HG03060 (cell line): ENCODE data around the gene PTPRG.
"Not testable (repeated sequence)": the region's sequence is repeated elsewhere in the genome, so short reads cannot be mapped to it uniquely, and the experiment has no call there.

Experiments
- ATAC-seq: cut with Tn5 transposase; IDR thresholded peaks from one replicate; pipeline ENCODE4 v1.9.1; 2021; ENCODE audit warnings: low read depth, moderate number of reproducible peaks; ENCODE audit not compliant: unreplicated experiment

PTPRG gene

DNA sequence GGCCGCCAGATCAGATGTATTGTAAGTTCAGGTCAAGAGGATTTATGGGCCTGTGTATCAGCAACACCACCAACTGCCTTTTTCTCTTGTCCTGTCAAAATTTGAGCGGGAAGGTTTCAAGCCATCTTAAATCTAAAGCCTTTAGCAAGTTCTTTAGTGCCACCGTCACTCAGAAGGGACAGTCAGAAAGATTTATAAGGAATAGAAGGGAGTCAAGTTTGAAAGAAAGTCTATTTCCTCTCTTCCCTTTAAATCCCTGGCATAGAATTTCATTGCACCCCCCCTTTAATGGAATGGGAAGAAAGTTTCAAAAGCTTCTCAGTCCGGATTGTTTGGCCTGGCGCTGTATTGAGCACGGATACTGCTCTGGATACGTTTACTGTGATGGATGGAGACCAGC lies 452.6 kb downstream of the PTPRG start:
- no peak for ATAC-seq

DNA sequence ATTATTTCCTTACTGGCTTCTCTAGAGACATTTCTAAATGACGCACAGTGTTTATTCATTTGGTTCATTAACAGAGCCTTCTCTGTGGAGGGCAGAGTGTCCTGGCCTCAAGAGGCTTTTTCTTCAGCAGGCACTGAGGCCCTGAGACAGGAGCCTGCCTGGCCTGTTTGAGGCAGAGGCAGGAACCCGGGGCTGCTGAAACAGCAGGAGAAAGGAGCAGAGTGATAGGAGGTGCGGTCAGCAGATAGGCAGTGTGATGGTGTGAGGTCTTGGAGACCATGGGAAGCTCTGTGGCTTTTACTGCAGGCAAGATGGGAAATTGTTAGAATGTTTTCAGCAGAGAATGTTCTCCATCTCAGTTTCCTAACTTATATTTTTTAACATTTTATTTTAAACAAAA lies 453.7 kb downstream of the PTPRG start:
- no peak for ATAC-seq

DNA sequence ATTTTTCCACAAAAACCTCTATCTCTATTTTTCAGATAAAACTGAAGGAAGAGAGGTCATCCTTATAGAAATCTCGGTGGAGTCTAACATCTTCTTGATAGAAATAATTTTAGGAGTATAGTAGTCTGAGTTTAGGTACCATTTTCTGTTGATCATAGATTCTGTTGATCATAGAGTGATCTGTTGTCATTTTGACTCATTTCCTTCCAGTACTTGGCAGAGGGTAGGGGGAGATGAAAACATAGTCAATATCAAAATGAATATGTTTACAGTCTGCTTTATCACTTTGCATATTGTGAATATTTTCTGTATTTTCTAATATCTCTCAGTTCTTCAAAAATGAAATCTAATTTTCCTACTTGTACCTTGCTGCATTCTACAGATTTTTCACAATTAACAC lies 458.5 kb downstream of the PTPRG start:
- no peak for ATAC-seq

DNA sequence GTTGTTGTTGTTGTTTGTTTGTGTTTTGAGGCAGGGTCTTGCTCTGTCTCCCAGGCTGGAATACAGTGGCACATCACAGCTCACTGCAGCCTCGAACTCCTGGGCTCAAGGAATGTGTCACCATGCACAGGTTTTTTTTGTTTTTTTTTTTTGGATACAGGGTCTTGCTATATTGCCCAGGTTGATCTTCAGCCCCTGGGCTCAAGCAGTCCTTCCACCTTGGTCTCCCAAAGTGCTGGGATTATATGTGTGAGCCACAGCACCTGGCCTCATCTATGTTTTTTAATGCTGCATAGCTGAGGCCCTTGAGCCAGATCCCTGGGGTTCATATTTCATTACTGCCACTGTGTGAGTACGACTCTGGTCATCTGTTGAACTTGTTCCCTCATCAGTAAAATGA lies 459.3 kb downstream of the PTPRG start:
- ATAC-seq, result no peak

DNA sequence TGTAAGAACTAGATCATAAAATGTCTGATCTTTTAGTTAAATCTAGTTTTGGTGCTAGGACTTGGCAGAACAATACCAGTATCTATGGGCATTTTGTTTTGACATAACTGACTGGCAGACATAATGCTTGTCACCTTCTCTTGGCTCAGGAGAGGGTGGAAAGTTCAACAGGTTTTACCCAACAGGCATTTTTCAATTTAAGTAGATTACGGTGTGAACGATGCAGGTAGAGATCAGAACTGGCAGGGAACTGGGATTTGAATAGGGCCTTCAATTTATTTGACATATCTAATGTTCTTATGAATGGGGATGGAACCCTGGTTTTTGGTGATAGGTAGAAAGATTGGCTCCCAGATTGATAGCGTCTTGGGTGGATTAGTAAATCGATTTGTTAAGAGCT lies 460.9 kb downstream of the PTPRG start:
- ATAC-seq, result no peak

DNA sequence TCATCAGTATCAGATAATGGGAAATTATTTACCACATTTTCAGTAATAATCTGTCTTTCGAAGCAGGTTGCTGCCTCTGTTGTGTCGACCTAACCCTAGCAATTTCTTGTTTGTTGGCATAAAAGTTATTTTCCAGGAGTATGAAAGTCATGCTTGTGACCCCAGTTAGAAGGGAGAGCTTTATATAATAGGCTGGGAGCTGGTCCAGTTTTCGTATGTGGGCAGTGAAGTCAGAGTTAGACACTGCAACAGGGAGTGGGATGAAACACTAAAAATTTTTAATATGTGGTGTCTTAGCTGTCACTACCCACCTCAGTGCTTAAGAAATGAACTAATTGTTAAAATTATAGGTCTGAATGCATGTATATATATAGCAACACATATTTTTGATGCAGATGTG lies 463.5 kb downstream of the PTPRG start:
- ATAC-seq, result no peak

DNA sequence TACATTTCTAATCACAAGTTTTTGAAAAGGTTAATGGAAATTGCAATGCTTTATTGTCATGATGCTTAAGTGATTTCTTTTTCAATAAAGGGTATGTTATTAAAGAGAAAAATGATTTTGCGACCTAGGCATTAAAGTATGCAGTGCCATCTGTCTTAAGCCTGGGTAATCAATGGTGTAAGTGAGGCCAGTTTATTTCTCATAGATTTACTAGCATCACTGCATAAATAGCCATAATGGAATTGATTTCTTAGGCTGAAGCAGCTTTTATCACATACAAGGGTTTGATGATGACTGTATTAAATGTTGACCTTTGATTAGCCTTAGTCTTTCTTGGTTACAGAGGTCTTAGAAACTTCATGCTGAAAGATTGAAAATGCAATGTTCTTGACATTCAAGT lies 464.5 kb downstream of the PTPRG start:
- no peak for ATAC-seq

DNA sequence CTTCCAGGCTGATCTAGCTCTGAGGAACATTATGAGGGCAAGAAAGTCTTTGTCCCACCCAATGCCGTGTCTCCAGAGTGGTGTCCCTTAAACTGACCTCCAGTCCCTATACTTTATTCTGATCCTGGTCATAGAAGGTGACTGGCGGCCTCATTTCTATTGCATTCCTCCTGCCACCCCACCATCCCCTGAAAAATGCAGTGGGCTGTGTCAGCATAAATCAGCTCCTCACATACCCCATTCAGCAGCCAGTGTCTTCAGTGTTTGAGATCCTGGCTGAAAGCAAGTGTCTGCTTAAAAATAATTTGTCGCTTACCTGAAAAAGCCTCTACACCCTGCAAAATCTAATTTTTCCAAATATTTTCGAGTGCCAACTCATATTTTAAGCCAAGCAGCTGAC lies 465.9 kb downstream of the PTPRG start:
- no peak for ATAC-seq

DNA sequence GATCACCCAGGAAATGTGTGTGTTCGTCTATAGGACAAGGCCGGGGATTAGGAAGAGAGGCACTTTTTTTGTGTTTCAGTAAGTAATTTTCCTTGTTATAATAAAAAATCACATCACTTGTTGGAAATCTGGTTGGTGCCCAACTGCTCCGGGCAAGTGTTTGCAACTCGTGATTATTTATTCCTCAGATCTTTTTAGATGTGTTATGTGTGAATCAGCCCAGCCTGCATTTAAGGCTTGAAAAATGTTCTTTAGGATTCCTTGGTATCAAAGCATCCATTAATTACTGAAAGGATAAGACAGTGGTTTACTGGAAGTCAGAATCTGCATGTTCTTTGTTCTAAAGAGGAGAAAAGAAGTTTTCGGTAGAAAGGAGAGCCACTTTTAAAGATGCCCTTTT lies 466.4 kb downstream of the PTPRG start:
- no peak for ATAC-seq

DNA sequence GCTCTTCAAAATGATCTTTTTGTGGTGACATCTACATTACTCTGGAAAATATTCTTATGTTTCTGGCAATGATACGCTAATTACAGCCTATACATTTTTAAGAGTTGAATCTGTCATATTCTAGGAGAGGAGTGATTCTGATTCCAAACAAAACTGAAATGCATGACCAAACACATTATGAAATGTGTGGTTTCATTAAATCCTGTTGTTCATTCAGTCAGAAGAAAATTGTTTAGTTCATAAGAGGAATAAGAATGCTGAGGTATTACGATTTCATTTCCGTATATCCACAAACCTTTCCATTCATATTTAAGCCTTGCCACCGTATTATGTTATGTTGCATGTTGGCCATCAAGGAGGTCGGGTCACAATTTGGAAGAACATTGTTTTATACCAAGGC lies 466.9 kb downstream of the PTPRG start:
- no peak for ATAC-seq

DNA sequence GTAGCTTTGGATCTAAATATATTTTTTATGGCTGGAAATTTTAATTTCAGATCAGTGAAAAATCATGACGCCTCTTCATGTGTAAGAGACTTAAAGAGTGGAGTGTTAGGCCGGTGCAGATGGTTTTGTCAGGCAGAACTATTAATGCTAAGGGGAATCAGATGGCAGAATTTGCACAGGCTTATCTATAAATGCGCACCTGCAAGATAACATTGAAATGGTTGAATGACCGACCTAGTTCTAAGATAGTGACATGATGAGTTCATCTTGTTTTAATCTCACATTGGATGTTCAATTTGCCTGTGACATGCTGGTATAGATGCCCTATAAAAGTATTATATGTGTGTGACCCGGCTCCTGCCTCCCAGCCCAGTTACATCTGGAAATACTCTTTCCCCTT lies 471.4 kb downstream of the PTPRG start:
- ATAC-seq, result no peak

DNA sequence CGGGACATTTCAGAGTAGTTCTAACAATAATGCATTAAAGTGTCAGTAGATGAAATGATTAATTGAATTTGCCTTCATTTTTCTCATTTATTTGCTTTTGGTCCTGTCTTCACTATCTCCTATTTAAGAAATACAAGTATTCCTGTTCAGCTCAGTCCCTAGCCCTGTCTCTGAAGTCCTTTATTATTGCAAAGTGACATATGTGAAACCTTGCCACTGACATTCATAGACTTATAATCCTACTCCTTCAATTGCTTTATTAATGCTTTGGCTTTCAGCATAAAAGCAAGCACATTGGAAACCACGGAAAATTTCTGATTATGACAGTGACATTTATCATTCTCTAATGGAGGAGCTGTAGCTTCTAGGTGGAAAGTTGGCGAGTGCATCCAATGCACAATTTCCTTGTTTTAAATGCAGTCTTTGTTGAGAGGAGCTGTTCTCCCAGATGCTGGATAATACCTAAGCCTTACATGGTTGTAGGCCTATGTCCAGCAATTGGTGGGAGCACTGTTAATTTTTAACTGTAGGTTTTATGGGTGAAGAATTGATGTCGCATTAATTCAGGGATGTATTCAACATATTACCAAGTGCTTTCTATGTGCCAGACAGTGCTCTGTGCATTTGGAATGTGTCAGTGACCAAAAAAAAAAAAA lies 474.2 kb downstream of the PTPRG start:
- ATAC-seq, result no peak

DNA sequence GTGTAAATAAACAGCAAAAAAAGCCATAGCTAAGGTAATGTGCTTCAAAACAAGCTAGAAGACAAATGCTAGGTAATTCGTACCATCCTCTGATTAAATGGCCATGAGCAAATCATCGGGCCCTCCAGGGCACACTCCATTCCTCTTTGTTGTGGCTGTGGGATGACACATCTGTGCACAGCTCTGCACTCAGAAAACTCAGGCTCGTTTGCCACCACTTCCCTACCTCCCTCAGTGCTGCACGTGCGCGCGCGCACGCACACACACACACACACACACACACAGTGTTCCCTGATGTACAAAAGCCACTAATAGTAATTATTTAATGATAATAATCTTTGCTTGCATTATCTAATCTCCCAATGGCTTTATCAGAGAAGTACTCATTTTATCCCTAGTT lies 475.4 kb downstream of the PTPRG start:
- no peak for ATAC-seq

DNA sequence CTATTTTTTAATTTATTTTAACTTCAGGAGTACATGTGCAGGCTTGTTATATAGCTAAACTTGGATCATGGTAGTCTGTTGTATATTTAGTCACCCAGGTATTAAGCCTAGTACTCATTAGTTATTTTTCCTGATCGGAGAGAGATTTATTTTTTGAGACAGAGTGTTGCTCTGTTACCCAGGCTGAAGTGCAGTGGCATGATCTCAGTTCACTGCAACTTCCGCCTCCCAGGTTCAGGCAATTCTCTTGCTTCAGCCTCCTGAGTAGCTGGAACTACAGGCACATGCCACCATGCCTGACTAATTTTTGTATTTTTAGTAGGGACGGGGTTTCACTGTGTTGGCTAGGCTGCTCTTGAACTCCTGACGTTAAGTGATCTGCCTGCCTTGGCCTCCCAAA lies 477.4 kb downstream of the PTPRG start:
- not testable (repeated sequence) for ATAC-seq

DNA sequence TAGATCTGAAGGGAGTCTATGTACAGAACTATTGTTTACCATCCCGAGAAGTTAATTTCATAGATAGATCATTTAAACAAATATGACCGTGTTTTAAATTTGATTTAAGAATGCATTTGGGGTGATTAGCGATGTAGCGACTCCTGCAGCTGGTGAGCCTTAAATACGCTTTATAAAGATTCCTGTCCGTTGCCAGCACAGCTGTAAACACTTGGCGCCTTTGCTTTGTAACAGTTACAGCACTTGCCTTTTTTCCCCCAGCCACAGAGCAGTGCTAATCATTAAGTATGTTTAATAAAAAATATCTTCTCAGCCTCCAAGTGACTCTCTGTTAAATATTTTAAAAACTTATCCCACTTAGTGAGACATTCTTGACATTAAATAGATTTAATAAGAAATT lies 478.2 kb downstream of the PTPRG start:
- ATAC-seq, result no peak

DNA sequence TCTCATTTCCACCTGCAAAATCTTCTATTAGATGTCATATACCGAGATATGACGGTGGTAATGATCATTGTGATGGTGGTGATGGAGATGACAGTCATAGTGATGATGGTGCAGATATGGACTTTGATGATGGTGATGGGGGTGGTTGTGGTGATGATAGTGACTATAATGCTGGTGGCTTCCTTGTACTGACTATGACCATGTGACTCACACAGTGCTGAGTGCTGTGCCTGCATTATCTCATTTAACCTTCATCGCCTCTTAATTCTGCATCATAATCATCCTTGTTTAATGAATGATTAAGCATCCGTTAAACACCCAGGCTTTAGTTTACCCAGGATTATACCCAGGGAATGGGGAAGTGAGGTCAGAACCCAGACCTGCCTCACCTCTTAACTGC lies 480.3 kb downstream of the PTPRG start:
- ATAC-seq, result no peak

DNA sequence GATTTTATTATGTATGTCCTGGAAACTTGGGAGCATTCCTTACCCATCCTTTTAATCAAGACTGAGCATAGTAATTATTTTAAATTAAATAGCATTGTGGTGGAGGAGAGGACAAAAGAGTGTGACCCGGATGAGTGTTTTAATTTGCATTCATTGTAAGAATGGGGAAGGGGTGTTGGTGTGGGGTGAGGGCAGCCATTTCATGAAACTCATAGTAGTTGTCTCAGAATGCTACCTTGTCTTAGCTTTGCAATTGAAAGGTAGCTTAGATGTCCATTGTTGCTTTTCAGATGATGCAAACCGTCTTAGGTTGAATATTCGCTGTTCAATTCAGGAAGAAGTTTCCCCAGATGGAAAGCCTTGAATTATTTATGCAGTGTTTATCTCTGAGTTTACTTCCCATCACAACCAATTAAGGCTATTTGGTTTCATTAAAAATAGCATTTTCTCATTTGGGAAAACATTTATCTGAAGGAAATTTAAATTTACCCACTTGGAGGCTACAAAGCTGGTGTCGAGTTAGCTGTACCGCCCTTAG lies 483.6 kb downstream of the PTPRG start:
- no peak for ATAC-seq

DNA sequence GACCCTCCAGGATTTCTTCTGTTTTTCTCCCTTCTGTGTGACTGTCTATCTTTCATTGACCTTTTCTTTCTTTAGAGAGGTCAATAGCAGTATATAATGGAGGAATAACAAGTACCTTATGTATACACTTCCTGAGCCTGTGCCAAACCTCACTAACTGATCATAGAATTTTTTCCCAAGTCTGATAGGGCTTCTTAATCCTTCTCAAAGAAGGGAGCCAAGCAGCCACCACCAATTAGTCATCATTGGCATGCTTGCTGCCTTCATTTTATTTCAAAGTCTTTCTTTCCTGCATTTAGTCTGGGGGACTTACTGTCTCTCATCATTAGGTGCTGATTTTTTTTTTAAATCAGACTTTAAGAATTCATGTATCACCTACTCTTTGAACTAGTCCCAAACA lies 485.0 kb downstream of the PTPRG start:
- ATAC-seq, result no peak

DNA sequence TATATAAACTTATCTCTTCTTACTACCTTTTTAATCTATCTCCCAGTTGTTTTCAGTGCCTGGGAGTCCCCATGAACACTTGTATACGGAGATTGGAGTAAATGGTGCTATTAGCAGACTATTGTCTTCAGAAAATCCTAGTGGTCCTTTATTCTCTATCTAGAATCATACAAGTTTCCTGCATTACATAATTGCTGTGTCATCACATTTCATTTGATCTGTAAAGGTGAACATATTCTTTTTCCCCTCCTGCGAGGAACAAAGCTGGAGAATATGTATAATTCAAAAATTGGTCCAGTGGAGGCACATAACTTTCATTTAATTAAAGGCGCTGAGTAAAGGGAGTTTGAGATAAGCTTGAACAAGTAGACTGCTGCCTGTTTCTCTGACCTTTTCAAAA lies 487.2 kb downstream of the PTPRG start:
- ATAC-seq, result no peak

DNA sequence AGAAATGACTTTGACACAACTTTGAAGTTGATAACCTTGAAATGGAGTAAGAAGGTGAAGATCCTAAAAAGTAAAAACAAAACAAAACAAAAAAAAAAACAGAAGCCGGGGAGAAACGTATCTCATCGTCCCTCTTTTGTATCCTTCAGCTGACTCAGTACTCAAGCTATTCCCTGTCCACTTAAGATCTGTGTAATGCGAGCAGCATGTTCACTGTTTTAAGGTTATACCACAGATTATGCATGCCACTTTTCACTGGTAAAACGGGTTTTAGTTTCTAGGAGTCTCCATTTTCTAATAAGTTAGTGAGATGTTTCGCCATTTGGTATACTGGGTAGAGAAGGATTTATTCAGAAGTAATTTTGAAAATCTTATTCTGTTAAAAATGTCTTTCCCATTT lies 487.7 kb downstream of the PTPRG start:
- no peak for ATAC-seq

DNA sequence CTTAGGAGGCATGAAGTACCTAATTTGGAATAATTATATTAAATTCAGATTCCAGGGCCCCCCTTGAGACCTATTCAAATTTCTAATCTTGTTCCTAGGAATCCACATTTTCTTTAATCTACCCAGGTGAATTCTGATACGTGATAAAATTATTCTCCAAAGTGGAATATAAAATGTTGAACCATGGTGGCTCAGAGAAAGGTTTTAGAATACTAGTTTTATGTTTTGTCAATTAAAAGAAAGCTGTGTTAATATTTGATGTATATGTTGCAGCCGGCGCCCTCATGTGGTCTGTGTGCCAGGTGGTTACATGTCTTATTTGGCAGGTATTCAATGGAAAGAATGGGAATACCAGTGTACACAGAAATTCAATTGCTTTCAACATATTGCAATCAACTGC lies 490.1 kb downstream of the PTPRG start:
- ATAC-seq, result no peak

DNA sequence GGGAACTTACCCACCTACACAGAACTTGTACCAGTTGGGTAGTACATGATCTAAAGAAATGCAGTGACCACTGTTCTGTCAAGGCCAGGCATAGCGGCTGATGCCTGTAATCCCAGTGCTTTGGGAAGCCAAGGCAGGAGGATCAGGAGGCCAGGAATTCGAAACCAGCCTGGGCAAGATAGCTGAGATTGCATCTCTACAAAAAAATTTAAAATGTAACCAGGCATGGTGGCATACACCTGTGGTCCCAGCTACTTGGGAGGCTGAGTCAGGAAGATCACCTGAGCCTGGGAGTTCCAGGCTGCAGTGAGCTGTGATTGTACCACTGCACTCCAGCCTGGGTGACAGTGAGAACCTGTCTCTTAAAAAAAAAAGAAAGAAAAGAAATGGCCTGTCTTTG lies 491.0 kb downstream of the PTPRG start:
- ATAC-seq, result no peak

DNA sequence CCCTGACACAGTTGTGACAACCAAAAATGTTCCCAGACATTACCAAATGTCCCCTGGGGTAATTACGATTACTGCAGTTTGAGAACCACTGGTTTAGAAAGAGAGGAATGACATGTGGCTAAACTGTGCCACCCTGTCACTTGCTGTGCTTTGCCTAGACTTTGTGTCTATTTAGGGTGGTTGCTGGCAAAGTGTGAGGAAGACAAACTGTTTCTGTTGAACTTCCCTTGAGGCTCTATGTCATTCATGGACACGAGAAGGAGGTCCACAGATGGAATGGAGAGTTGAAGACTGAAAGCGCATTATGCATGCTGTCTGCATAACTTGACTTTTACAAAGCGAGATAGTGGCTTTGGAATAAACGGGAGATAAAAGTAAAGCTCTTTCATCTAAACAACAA lies 495.3 kb downstream of the PTPRG start:
- ATAC-seq, result no peak
